IPS-NIHi7 (cell line): Measurements from ENCODE around the gene HOXB6.

Experiments used
- DNase-seq: peaks from one replicate; pipeline ENCODE4 v3.0.0; 2012; ENCODE audit warnings: mixed read lengths; ENCODE audit errors: extremely low spot score

The HOXB6 gene

GRCh38 chr17:48565925-48566710 lies 38.7 kb downstream of the HOXB6 start:
- DNase-seq = no peak

GRCh38 chr17:48565022-48565554 lies 39.7 kb downstream of the HOXB6 start:
- no peak for DNase-seq

GRCh38 chr17:48564188-48565021 lies 40.4 kb downstream of the HOXB6 start:
- peak; percentile 53 for DNase-seq

GRCh38 chr17:48563867-48564187 lies 41.0 kb downstream of the HOXB6 start:
- no peak for DNase-seq

- no peak for DNase-seq
Measured at GRCh38 chr17:48563385-48563838, 41.4 kb downstream of the HOXB6 start.

GRCh38 chr17:48562934-48563333 lies 41.9 kb downstream of the HOXB6 start:
- DNase-seq = no peak

GRCh38 chr17:48561884-48562810 lies 42.6 kb downstream of the HOXB6 start:
- no peak for DNase-seq

GRCh38 chr17:48559840-48560817 lies 44.7 kb downstream of the HOXB6 start:
- DNase-seq = no peak

GRCh38 chr17:48559122-48559839 lies 45.5 kb downstream of the HOXB6 start:
- DNase-seq = no peak

- no peak for DNase-seq
Measured at GRCh38 chr17:48558831-48559121, 46.0 kb downstream of the HOXB6 start.

- no peak for DNase-seq
Measured at GRCh38 chr17:48558057-48558830, 46.5 kb downstream of the HOXB6 start.

- DNase-seq = no peak
Measured at GRCh38 chr17:48556576-48557401, 48.0 kb downstream of the HOXB6 start.

GRCh38 chr17:48556229-48556575 lies 48.6 kb downstream of the HOXB6 start:
- no peak for DNase-seq

- DNase-seq = no peak
Measured at GRCh38 chr17:48555258-48556228, 49.2 kb downstream of the HOXB6 start.

GRCh38 chr17:48554412-48555257 lies 50.2 kb downstream of the HOXB6 start:
- no peak for DNase-seq

- DNase-seq = no peak
Measured at GRCh38 chr17:48553826-48554225, 51.0 kb downstream of the HOXB6 start.
